Hematopoietic multipotent progenitor cell treated with erythropoietin and hydrocortisone succinate and interleukin-3 and kit ligand, for 17 days (in vitro differentiated cells): ENCODE measurements around the gene CALML3.

Experiments used
- DNase-seq: peaks from one replicate; pipeline ENCODE4 v3.0.0-alpha.2; 2015; ENCODE audit warnings: low spot score

CALML3 gene

GRCh38 chr10:5540080-5540479 lies 15.3 kb downstream of the CALML3 start:
- DNase-seq: no peak

GRCh38 chr10:5540891-5541290 lies 16.1 kb downstream of the CALML3 start:
- DNase-seq: no peak

GRCh38 chr10:5542100-5542499 lies 17.3 kb downstream of the CALML3 start:
- no peak for DNase-seq

- DNase-seq: no peak
Observed at GRCh38 chr10:5543623-5544022, 18.9 kb downstream of the CALML3 start.

GRCh38 chr10:5544216-5544805 lies 19.6 kb downstream of the CALML3 start:
- no peak for DNase-seq

GRCh38 chr10:5545011-5545410 lies 20.2 kb downstream of the CALML3 start:
- no peak for DNase-seq

- no peak for DNase-seq
Observed at GRCh38 chr10:5545426-5545777, 20.6 kb downstream of the CALML3 start.

GRCh38 chr10:5545778-5546710 lies 21.3 kb downstream of the CALML3 start:
- DNase-seq: no peak

- DNase-seq: peak; percentile 77
Observed at GRCh38 chr10:5546891-5547680, 22.3 kb downstream of the CALML3 start.

- peak; percentile 69 for DNase-seq
Observed at GRCh38 chr10:5547681-5547930, 22.8 kb downstream of the CALML3 start.

- DNase-seq: peak; percentile 70
Observed at GRCh38 chr10:5547931-5548660, 23.3 kb downstream of the CALML3 start.

- no peak for DNase-seq
Observed at GRCh38 chr10:5549462-5550249, 24.9 kb downstream of the CALML3 start.

GRCh38 chr10:5550250-5550545 lies 25.4 kb downstream of the CALML3 start:
- peak; percentile 25 for DNase-seq

- DNase-seq: no peak
Observed at GRCh38 chr10:5550621-5551530, 26.1 kb downstream of the CALML3 start.

- no peak for DNase-seq
Observed at GRCh38 chr10:5551531-5552375, 27.0 kb downstream of the CALML3 start.

GRCh38 chr10:5552376-5553321 lies 27.9 kb downstream of the CALML3 start:
- no peak for DNase-seq

- DNase-seq: no peak
Observed at GRCh38 chr10:5553400-5554170, 28.8 kb downstream of the CALML3 start.

GRCh38 chr10:5555021-5555510 lies 30.3 kb downstream of the CALML3 start:
- no peak for DNase-seq
